H9 (cell line): ENCODE measurements around the gene DIPK1B. TPM values are rescaled to one million over a fixed set of nuclear protein-coding genes. Genes with fewer than 3 reads are reported as not detected.

Experiments used
- DNase-seq: peaks from one replicate; pipeline ENCODE4 v3.0.0-alpha.2; 2017
- H2AFZ ChIP-seq: one replicate; pipeline ENCODE4 v1.6.1; 2013; ENCODE audit warnings: mild to moderate bottlenecking, low read length, control low read depth, moderate library complexity
- H2AK5ac ChIP-seq: 2 replicates; pipeline ENCODE4 v1.6.1; 2013; ENCODE audit warnings: low read length, control low read depth, mixed read lengths; ENCODE audit not compliant: insufficient read length
- H2BK120ac ChIP-seq: one replicate; pipeline ENCODE4 v1.6.1; 2013; ENCODE audit warnings: low read depth, mild to moderate bottlenecking, low read length, control low read depth, inconsistent platforms; ENCODE audit not compliant: poor library complexity, severe bottlenecking
- H2BK12ac ChIP-seq: 2 replicates; pipeline ENCODE4 v1.6.1; 2013; ENCODE audit warnings: low read length, control low read depth, mixed read lengths, low read depth; ENCODE audit not compliant: insufficient read length
- H2BK15ac ChIP-seq: 2 replicates; pipeline ENCODE4 v1.6.1; 2013; ENCODE audit warnings: low read depth, low read length, control low read depth
- H2BK20ac ChIP-seq: one replicate; pipeline ENCODE4 v1.6.1; 2013; ENCODE audit warnings: low read depth, mild to moderate bottlenecking, low read length, control low read depth, inconsistent platforms; ENCODE audit not compliant: poor library complexity, severe bottlenecking
- H2BK5ac ChIP-seq: 2 replicates; pipeline ENCODE4 v1.6.1; 2013; ENCODE audit warnings: low read length, control low read depth, mixed read lengths; ENCODE audit not compliant: insufficient read length
- H3K14ac ChIP-seq: 2 replicates; pipeline ENCODE4 v1.6.1; 2013; ENCODE audit warnings: low read length, control low read depth; ENCODE audit not compliant: insufficient read depth
- H3K18ac ChIP-seq: 2 replicates; pipeline ENCODE4 v1.6.1; 2013; ENCODE audit warnings: low read depth, mild to moderate bottlenecking, mixed read lengths, low read length, control low read depth; ENCODE audit not compliant: insufficient read length
- H3K23ac ChIP-seq: 2 replicates; pipeline ENCODE4 v1.6.1; 2013; ENCODE audit warnings: low read length, control low read depth, mixed read lengths, low read depth; ENCODE audit not compliant: insufficient read length
- H3K23me2 ChIP-seq: 2 replicates; pipeline ENCODE4 v1.6.1; 2013; ENCODE audit warnings: low read depth, mild to moderate bottlenecking, mixed read lengths, low read length, control low read depth; ENCODE audit not compliant: insufficient read length, poor library complexity, severe bottlenecking
- H3K27ac ChIP-seq: 2 replicates; pipeline ENCODE4 v1.5.1; 2013; ENCODE audit warnings: low read length, control low read depth, mixed read lengths, low read depth; ENCODE audit not compliant: insufficient read length
- H3K27me3 ChIP-seq: 2 replicates; pipeline ENCODE4 v1.6.1; 2013; ENCODE audit warnings: low read length, control low read depth, inconsistent platforms; ENCODE audit not compliant: insufficient read depth
- H3K4ac ChIP-seq: 2 replicates; pipeline ENCODE4 v1.6.1; 2013; ENCODE audit warnings: low read depth, mild to moderate bottlenecking, control low read depth, inconsistent platforms, low read length, moderate library complexity
- H3K4me1 ChIP-seq: 2 replicates; pipeline ENCODE4 v1.6.1; 2013; ENCODE audit warnings: low read length, control low read depth, inconsistent platforms; ENCODE audit not compliant: insufficient read depth
- H3K4me2 ChIP-seq: 2 replicates; pipeline ENCODE4 v1.6.1; 2013; ENCODE audit warnings: low read length, control low read depth, mixed read lengths; ENCODE audit not compliant: insufficient read length, insufficient read depth
- H3K56ac ChIP-seq: 2 replicates; pipeline ENCODE4 v1.6.1; 2013; ENCODE audit warnings: low read depth, mild to moderate bottlenecking, mixed read lengths, low read length, control low read depth; ENCODE audit not compliant: insufficient read length
- H3K79me1 ChIP-seq: 2 replicates; pipeline ENCODE4 v1.6.1; 2013; ENCODE audit warnings: low read depth, mild to moderate bottlenecking, moderate library complexity, low read length, control low read depth, inconsistent platforms; ENCODE audit not compliant: insufficient read depth, poor library complexity, severe bottlenecking
- H3K79me2 ChIP-seq: 2 replicates; pipeline ENCODE4 v1.6.1; 2013; ENCODE audit warnings: low read length, control low read depth, inconsistent platforms; ENCODE audit not compliant: insufficient read depth
- H3K9ac ChIP-seq: 2 replicates; pipeline ENCODE4 v1.6.1; 2013; ENCODE audit warnings: low read length, control low read depth, mixed read lengths; ENCODE audit not compliant: insufficient read length; ENCODE audit errors: extremely low read depth
- H3K9me3 ChIP-seq: one replicate; pipeline ENCODE4 v1.6.1; 2013; ENCODE audit warnings: low read depth, low read length, inconsistent platforms; ENCODE audit not compliant: control insufficient read depth
- H3T11ph ChIP-seq: one replicate; pipeline ENCODE4 v1.6.1; 2013; ENCODE audit warnings: mild to moderate bottlenecking, low read length, control low read depth, inconsistent platforms
- H4K20me1 ChIP-seq: one replicate; pipeline ENCODE4 v1.6.1; 2013; ENCODE audit not compliant: control insufficient read depth, insufficient read length, insufficient read depth
- H4K5ac ChIP-seq: 2 replicates; pipeline ENCODE4 v1.6.1; 2013; ENCODE audit warnings: low read depth, mild to moderate bottlenecking, mixed read lengths, low read length, control low read depth; ENCODE audit not compliant: insufficient read length
- H4K8ac ChIP-seq: replicated peaks from 2 replicates; pipeline ENCODE4 v1.6.1; 2013; ENCODE audit warnings: low read length, control low read depth, mixed read lengths, low read depth; ENCODE audit not compliant: insufficient read length
- H4K91ac ChIP-seq: 2 replicates; pipeline ENCODE4 v1.6.1; 2013; ENCODE audit warnings: low read depth, mild to moderate bottlenecking, moderate library complexity, mixed read lengths, low read length, control low read depth; ENCODE audit not compliant: insufficient read length
- H3K27ac Mint-ChIP-seq, 3 experiments: 2 replicates in 2 of 3; 3 replicates in 1 of 3; pipeline ENCODE4 v1.8.0; 2020 to 2021; ENCODE audit warnings: mixed read lengths in 3 of 3, mild to moderate bottlenecking in 1 of 3, moderate library complexity in 1 of 3
- H3K27me3 Mint-ChIP-seq: 2 replicates; pipeline ENCODE4 v1.8.0; 2021; ENCODE audit warnings: low read depth, mild to moderate bottlenecking, moderate library complexity, mixed read lengths
- H3K36me3 Mint-ChIP-seq, 3 experiments: 2 replicates in 2 of 3; 3 replicates in 1 of 3; pipeline ENCODE4 v1.8.0; 2020 to 2021; ENCODE audit warnings: low read depth in 3 of 3, mixed read lengths in 3 of 3; ENCODE audit not compliant: insufficient read depth in 1 of 3
- H3K4me1 Mint-ChIP-seq, 2 experiments: 2 replicates each; pipeline ENCODE4 v1.8.0; 2020; ENCODE audit warnings: mixed read lengths in 2 of 2
- H3K4me3 Mint-ChIP-seq, 2 experiments: 2 replicates in 1 of 2; 3 replicates in 1 of 2; pipeline ENCODE4 v1.8.0; 2020 to 2021; ENCODE audit warnings: mild to moderate bottlenecking in 2 of 2, mixed read lengths in 2 of 2, moderate library complexity in 1 of 2
- H3K9me3 Mint-ChIP-seq, 2 experiments: 2 replicates in 1 of 2; 3 replicates in 1 of 2; pipeline ENCODE4 v1.8.0; 2020; ENCODE audit warnings: mild to moderate bottlenecking in 2 of 2, mixed read lengths in 2 of 2, moderate library complexity in 1 of 2
- CTCF ChIP-seq: fragments of 200-600 bp; sonication (generic); conservative IDR thresholded peaks from 3 replicates; pipeline ENCODE4 v1.8.0; 2021; ENCODE audit warnings: antibody characterized with exemption, mild to moderate bottlenecking
- WGBS: extraction: QIAGEN DNeasy Blood & Tissue Kit; methylation state at CpG from one replicate; pipeline ENCODE4 v1.1.7; 2013; ENCODE audit warnings: missing lambda C conversion rate, low lambda C conversion rate, mixed read lengths; ENCODE audit not compliant: insufficient read length; ENCODE audit errors: extremely low coverage; 5-methylcytosine and 5-hydroxymethylcytosine counted together
- total RNA-seq: library from RNA; stranded (reverse); gene quantifications from 2 replicates; pipeline ENCODE4 v1.2.1, GENCODE V29; 2021

DIPK1B gene
- total RNA-seq, 1 experiment from 2014 or later = 40.3 TPM

- H3K27ac ChIP-seq = no peak overlapping the region
- TF ChIP-seq CTCF = no peak
- H2BK120ac ChIP-seq = no peak overlapping the region
- peaks cover 6% of the 10 kb centered on the region for H3K79me1 ChIP-seq
- no peaks in the 10 kb centered on the region for H3K9me3 ChIP-seq
- no peak overlapping the region for H4K5ac ChIP-seq
- H2AFZ ChIP-seq = no peak overlapping the region
- no peak overlapping the region for H2BK12ac ChIP-seq
- H2BK20ac ChIP-seq = no peak overlapping the region
- peaks cover 10% of the 10 kb centered on the region for H3K23me2 ChIP-seq
- H4K20me1 ChIP-seq = no peaks in the 10 kb centered on the region
- H3K79me2 ChIP-seq = peaks cover 11% of the 10 kb centered on the region; the same call in 1 of the 2 replicates
- no peak overlapping the region for H3K4me2 ChIP-seq
- H3K4me1 ChIP-seq = no peaks in the 10 kb centered on the region
- peaks cover 13 to 23% of the 10 kb centered on the region in 2 experiments for H3K4me1 Mint-ChIP-seq
- no peaks in the 10 kb centered on the region; a peak in 1 of 5 replicates for H3K9me3 Mint-ChIP-seq
- no peak overlapping the region for H2AK5ac ChIP-seq
- H3T11ph ChIP-seq = no peak overlapping the region
- no peak overlapping the region for H3K27ac Mint-ChIP-seq
- DNase-seq = no peak
- no CpG with 5 or more reads among the region's 7 CpGs for WGBS
- no peak overlapping the region for H2BK15ac ChIP-seq
- no peak overlapping the region for H4K91ac ChIP-seq
- no peaks in the 10 kb centered on the region for H3K27me3 ChIP-seq
- H3K56ac ChIP-seq = no peak overlapping the region
- H3K4ac ChIP-seq = no peak overlapping the region
- no peak overlapping the region for H3K9ac ChIP-seq
- no peak overlapping the region for H3K14ac ChIP-seq
- no peak overlapping the region for H3K4me3 Mint-ChIP-seq
- H3K27me3 Mint-ChIP-seq = peaks cover 6% of the 10 kb centered on the region
- H3K36me3 Mint-ChIP-seq = peaks cover 31 to 42% (median 41%) of the 10 kb centered on the region in 3 experiments
- no peak overlapping the region for H2BK5ac ChIP-seq
- no peak overlapping the region for H3K18ac ChIP-seq
- no peak overlapping the region for H3K23ac ChIP-seq
- no peak overlapping the region for H4K8ac ChIP-seq
Measured at GRCh38 chr9:136724772-136725171, 12.4 kb downstream of the DIPK1B start.
